ENCODE data around the gene STYK1.

The STYK1 gene

DNA sequence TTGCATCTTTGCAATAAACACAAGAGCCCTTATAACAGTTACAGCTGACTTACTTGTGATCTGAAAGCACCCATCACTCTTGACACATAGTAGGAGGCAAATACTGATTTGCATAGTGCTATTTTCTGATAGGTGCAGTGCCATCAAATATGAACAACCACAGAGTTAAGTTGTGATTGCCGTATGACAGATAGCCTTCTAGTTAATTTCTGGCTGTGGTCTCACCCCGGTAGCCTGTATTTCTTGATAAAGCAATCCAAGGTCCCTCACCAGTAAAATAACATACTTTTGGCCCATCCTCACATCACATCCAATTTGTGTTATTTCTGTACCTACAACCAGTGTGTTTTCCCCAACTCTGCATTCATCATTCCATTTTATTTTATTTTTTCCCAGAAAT lies 23.3 kb upstream of the STYK1 start:
- H3K27ac ChIP-seq (ENCODE audit: low read depth, low read length) = no peak overlapping the region
- no peaks in the 10 kb centered on the region for H3K9me3 ChIP-seq (ENCODE audit: control insufficient read depth in 5 of 5, low read length in 5 of 5)
- H3K9ac ChIP-seq (ENCODE audit: low read length in 5 of 5) = no peak overlapping the region
- H3K27me3 ChIP-seq (ENCODE audit: control insufficient read depth in 5 of 5, insufficient read depth in 4 of 5, low read length in 5 of 5) = no peaks in the 10 kb centered on the region
- H3K36me3 ChIP-seq (ENCODE audit: control insufficient read depth in 5 of 5, insufficient read depth in 5 of 5, low read length in 5 of 5) = peaks cover 37 to 57% (median 42%) of the 10 kb centered on the region in 5 donors
- no peaks in the 10 kb centered on the region for H3K4me1 ChIP-seq (ENCODE audit: control insufficient read depth in 5 of 5, insufficient read depth in 5 of 5, low read length in 5 of 5)
- no peak overlapping the region for H3K4me3 ChIP-seq (ENCODE audit: low read depth in 1 of 5, low read length in 5 of 5)

DNA sequence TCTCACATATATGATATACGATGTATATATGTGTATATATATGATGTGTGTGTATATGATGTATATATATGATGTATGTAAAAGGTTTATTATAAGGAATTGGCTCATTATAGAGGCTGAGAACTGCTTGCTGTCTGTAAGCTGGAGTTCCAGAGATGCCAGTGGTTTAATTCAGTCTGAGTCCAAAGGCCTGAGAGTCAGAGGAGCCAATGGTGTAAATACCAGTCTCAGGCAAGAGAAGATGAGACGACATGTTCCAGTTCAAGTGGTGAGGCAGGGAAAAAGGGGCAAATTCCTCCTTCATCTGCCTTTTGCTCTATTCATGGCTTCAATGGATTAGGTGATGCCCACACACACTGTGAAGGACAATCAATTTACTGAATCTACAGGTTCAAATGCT lies 17.1 kb upstream of the STYK1 start:
- Histone ChIP-seq H3K9me3 (ENCODE audit: control insufficient read depth in 5 of 5, low read length in 5 of 5) (no peaks in the 10 kb centered on the region), H3K4me3 (ENCODE audit: low read depth in 1 of 5, low read length in 5 of 5) (no peak overlapping the region), H3K27ac (ENCODE audit: low read depth, low read length) (no peak overlapping the region)

GRCh38 chr12:10689146-10689545 lies 15.3 kb upstream of the STYK1 start:
- Histone ChIP-seq H3K9ac (ENCODE audit: low read length in 5 of 5) (no peak overlapping the region), H3K9me3 (ENCODE audit: control insufficient read depth in 5 of 5, low read length in 5 of 5) (no peaks in the 10 kb centered on the region), H3K4me3 (ENCODE audit: low read depth in 1 of 5, low read length in 5 of 5) (no peak overlapping the region), H3K27me3 (ENCODE audit: control insufficient read depth in 5 of 5, insufficient read depth in 4 of 5, low read length in 5 of 5) (peaks cover 0 to 6% (median 0%) of the 10 kb centered on the region in 5 donors), H3K36me3 (ENCODE audit: control insufficient read depth in 5 of 5, insufficient read depth in 5 of 5, low read length in 5 of 5) (peaks cover 0 to 3% (median 0%) of the 10 kb centered on the region in 5 donors), H3K27ac (ENCODE audit: low read depth, low read length) (no peak overlapping the region), H3K4me1 (ENCODE audit: control insufficient read depth in 5 of 5, insufficient read depth in 5 of 5, low read length in 5 of 5) (no peaks in the 10 kb centered on the region)

More for the DNA sequence above, 17.1 kb upstream of the STYK1 start:
- H3K27me3 ChIP-seq (ENCODE audit: control insufficient read depth in 5 of 5, insufficient read depth in 4 of 5, low read length in 5 of 5) = no peaks in the 10 kb centered on the region
- peaks cover 0 to 3% (median 2%) of the 10 kb centered on the region in 5 donors for H3K36me3 ChIP-seq (ENCODE audit: control insufficient read depth in 5 of 5, insufficient read depth in 5 of 5, low read length in 5 of 5)
- H3K9ac ChIP-seq (ENCODE audit: low read length in 5 of 5) = no peak overlapping the region
- H3K4me1 ChIP-seq (ENCODE audit: control insufficient read depth in 5 of 5, insufficient read depth in 5 of 5, low read length in 5 of 5) = no peaks in the 10 kb centered on the region

DNA sequence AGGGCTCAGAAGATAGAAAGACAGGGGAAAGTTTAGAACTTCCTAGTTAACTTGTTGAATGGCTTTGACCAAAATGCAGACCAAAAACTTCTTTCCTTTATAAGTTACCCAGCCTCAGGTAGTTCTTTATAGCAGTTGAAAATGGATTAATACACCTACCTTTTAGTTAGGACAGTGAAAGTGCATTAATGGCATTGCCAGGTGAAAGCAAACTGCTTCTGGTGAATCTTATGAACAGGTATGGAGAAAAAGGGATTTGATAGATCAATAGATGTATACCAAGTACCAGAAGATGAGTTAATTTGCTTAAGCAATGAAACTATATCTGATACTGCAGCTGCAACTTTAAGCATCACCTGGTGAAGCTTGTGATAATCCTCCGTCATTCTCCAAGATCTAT lies 14.2 kb upstream of the STYK1 start:
- Histone ChIP-seq H3K27ac (ENCODE audit: low read depth, low read length) (no peak overlapping the region), H3K4me3 (ENCODE audit: low read depth in 1 of 5, low read length in 5 of 5) (no peak overlapping the region), H3K4me1 (ENCODE audit: control insufficient read depth in 5 of 5, insufficient read depth in 5 of 5, low read length in 5 of 5) (no peaks in the 10 kb centered on the region)

DNA sequence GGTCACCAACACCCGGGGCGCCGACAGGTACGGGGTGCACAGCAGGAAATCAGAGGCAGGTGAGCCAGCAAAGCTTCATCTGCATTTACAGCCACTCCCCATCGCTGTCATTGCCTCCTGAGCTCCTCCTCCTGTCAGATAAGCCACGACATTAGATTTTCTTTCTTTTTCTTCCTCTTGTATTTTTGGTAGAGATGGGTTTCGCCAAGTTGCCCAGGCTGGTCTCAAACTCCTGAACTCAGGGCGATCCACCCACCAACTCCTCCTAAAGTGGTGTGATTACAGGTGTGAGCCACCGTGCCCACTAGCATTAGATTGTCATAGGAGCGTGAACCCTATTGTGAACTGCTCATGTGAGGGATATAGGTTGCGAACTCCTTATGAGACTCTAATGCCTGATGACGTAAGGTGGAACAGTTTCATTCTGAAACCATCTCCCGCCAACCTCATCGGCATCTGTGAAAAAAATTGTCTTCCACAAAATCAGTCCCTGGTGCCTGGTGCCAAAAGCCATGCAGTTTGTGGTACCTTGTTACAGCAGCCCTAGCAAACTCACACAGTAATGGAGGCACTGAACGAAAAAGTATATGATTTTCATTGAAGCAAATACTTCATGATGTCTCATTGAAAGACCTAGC lies 1.5 kb downstream of the STYK1 start:
- Histone ChIP-seq H3K9me3 (ENCODE audit: control insufficient read depth in 5 of 5, low read length in 5 of 5) (no peaks in the 10 kb centered on the region), H3K9ac (ENCODE audit: low read length in 5 of 5) (no peak overlapping the region)

More for the DNA sequence above, 14.2 kb upstream of the STYK1 start:
- no peaks in the 10 kb centered on the region for H3K36me3 ChIP-seq (ENCODE audit: control insufficient read depth in 5 of 5, insufficient read depth in 5 of 5, low read length in 5 of 5)
- H3K9ac ChIP-seq (ENCODE audit: low read length in 5 of 5) = no peak overlapping the region
- no peaks in the 10 kb centered on the region for H3K9me3 ChIP-seq (ENCODE audit: control insufficient read depth in 5 of 5, low read length in 5 of 5)
- peaks cover 0 to 6% (median 0%) of the 10 kb centered on the region in 5 donors for H3K27me3 ChIP-seq (ENCODE audit: control insufficient read depth in 5 of 5, insufficient read depth in 4 of 5, low read length in 5 of 5)

DNA sequence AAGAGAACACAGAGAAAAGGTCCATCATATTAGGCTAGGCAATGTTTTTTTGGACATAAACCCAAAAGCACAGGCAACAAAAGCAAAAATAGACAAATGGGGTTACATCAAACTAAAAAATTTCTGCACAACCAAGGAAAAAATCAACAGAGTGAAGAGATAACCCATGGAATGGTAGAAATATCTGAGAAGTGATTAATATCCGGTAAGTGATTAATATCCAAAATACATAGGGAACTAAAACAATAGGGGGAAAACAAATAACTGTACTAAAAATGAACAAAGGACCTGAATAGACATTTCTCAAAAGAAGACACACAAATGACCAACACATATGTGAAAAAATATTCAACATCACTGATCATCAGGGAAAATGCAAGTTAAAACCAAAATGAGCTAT lies 4.3 kb downstream of the STYK1 start:
- peaks cover 0 to 11% (median 10%) of the 10 kb centered on the region in 5 donors for H3K4me1 ChIP-seq (ENCODE audit: control insufficient read depth in 5 of 5, insufficient read depth in 5 of 5, low read length in 5 of 5)
- H3K36me3 ChIP-seq (ENCODE audit: control insufficient read depth in 5 of 5, insufficient read depth in 5 of 5, low read length in 5 of 5) = no peaks in the 10 kb centered on the region
- H3K9ac ChIP-seq (ENCODE audit: low read length in 5 of 5) = no peak overlapping the region
- no peak overlapping the region for H3K4me3 ChIP-seq (ENCODE audit: low read depth in 1 of 5, low read length in 5 of 5)
- H3K9me3 ChIP-seq (ENCODE audit: control insufficient read depth in 5 of 5, low read length in 5 of 5) = no peaks in the 10 kb centered on the region
- peaks cover 0 to 15% (median 8%) of the 10 kb centered on the region in 5 donors for H3K27me3 ChIP-seq (ENCODE audit: control insufficient read depth in 5 of 5, insufficient read depth in 4 of 5, low read length in 5 of 5)
- H3K27ac ChIP-seq (ENCODE audit: low read depth, low read length) = no peak overlapping the region

More for the DNA sequence above, 1.5 kb downstream of the STYK1 start:
- H3K36me3 ChIP-seq (ENCODE audit: control insufficient read depth in 5 of 5, insufficient read depth in 5 of 5, low read length in 5 of 5) = no peaks in the 10 kb centered on the region
- peaks cover 0 to 20% (median 8%) of the 10 kb centered on the region in 5 donors for H3K27me3 ChIP-seq (ENCODE audit: control insufficient read depth in 5 of 5, insufficient read depth in 4 of 5, low read length in 5 of 5)
- H3K4me1 ChIP-seq (ENCODE audit: control insufficient read depth in 5 of 5, insufficient read depth in 5 of 5, low read length in 5 of 5) = peaks cover 0 to 11% (median 10%) of the 10 kb centered on the region in 5 donors
- H3K4me3 ChIP-seq (ENCODE audit: low read depth in 1 of 5, low read length in 5 of 5) = no peak overlapping the region
- H3K27ac ChIP-seq (ENCODE audit: low read depth, low read length) = no peak overlapping the region

DNA sequence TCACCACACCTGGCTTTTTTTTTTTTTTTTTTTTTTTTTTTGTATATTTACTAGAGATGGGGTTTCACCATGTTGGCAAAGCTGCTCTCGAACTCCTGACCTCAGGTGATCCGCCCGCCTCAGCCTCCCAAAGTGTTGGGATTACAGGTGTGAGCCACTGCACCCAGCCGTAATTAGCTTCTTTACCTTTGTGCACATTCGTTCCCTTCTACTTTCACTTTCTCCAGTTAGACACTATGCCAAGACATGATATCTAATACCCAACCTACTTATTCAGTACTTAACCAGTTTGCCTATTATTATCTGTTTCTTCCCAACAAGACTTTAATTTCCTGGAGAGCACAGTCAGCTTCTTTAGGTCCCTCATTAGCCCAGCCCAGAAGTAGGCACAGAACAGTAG lies 5.3 kb downstream of the STYK1 start:
- Histone ChIP-seq H3K27ac (ENCODE audit: low read depth, low read length) (no peak overlapping the region), H3K4me3 (ENCODE audit: low read depth in 1 of 5, low read length in 5 of 5) (no peak overlapping the region), H3K27me3 (ENCODE audit: control insufficient read depth in 5 of 5, insufficient read depth in 4 of 5, low read length in 5 of 5) (peaks cover 0 to 12% (median 6%) of the 10 kb centered on the region in 5 donors), H3K9me3 (ENCODE audit: control insufficient read depth in 5 of 5, low read length in 5 of 5) (no peaks in the 10 kb centered on the region), H3K4me1 (ENCODE audit: control insufficient read depth in 5 of 5, insufficient read depth in 5 of 5, low read length in 5 of 5) (peaks cover 0 to 2% (median 0%) of the 10 kb centered on the region in 5 donors), H3K9ac (ENCODE audit: low read length in 5 of 5) (no peak overlapping the region), H3K36me3 (ENCODE audit: control insufficient read depth in 5 of 5, insufficient read depth in 5 of 5, low read length in 5 of 5) (no peaks in the 10 kb centered on the region)

- Histone ChIP-seq H3K9ac (ENCODE audit: low read length in 5 of 5) (no peak overlapping the region), H3K4me3 (ENCODE audit: low read depth in 1 of 5, low read length in 5 of 5) (no peak overlapping the region), H3K4me1 (ENCODE audit: control insufficient read depth in 5 of 5, insufficient read depth in 5 of 5, low read length in 5 of 5) (no peaks in the 10 kb centered on the region), H3K27ac (ENCODE audit: low read depth, low read length) (no peak overlapping the region), H3K9me3 (ENCODE audit: control insufficient read depth in 5 of 5, low read length in 5 of 5) (no peaks in the 10 kb centered on the region), H3K36me3 (ENCODE audit: control insufficient read depth in 5 of 5, insufficient read depth in 5 of 5, low read length in 5 of 5) (no peaks in the 10 kb centered on the region), H3K27me3 (ENCODE audit: control insufficient read depth in 5 of 5, insufficient read depth in 4 of 5, low read length in 5 of 5) (peaks cover 0 to 3% (median under 1%) of the 10 kb centered on the region in 5 donors)
Observed at GRCh38 chr12:10667581-10667980, 6.3 kb downstream of the STYK1 start.

- no peaks in the 10 kb centered on the region for H3K4me1 ChIP-seq (ENCODE audit: control insufficient read depth in 5 of 5, insufficient read depth in 5 of 5, low read length in 5 of 5)
- H3K27me3 ChIP-seq (ENCODE audit: control insufficient read depth in 5 of 5, insufficient read depth in 4 of 5, low read length in 5 of 5) = peaks cover 0 to 2% (median 0%) of the 10 kb centered on the region in 5 donors
- H3K36me3 ChIP-seq (ENCODE audit: control insufficient read depth in 5 of 5, insufficient read depth in 5 of 5, low read length in 5 of 5) = no peaks in the 10 kb centered on the region
- no peaks in the 10 kb centered on the region for H3K9me3 ChIP-seq (ENCODE audit: control insufficient read depth in 5 of 5, low read length in 5 of 5)
- no peak overlapping the region for H3K4me3 ChIP-seq (ENCODE audit: low read depth in 1 of 5, low read length in 5 of 5)
- H3K27ac ChIP-seq (ENCODE audit: low read depth, low read length) = no peak overlapping the region
- H3K9ac ChIP-seq (ENCODE audit: low read length in 5 of 5) = no peak overlapping the region
Observed at GRCh38 chr12:10664499-10664898, 9.4 kb downstream of the STYK1 start.

DNA sequence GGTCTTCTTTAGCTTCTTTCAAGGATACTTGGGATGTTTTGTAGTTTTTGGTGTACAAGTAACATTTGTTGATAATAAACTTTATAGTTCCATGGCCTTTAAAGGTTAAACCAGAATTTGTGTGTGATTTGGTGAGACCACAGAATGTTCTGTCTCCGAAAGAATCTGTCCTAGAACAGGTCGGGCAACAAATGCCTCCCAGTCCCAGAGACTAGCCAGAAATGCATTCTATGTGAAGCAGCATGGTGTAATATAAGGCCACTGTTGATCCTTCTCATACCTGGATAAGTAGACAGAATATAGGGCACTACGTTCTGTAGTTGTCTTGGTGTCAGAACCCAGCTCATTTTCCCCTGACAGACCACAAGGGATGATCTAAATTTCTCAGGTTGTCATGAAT lies 10.0 kb downstream of the STYK1 start:
- Histone ChIP-seq H3K9me3 (ENCODE audit: control insufficient read depth in 5 of 5, low read length in 5 of 5) (no peaks in the 10 kb centered on the region), H3K36me3 (ENCODE audit: control insufficient read depth in 5 of 5, insufficient read depth in 5 of 5, low read length in 5 of 5) (no peaks in the 10 kb centered on the region), H3K4me3 (ENCODE audit: low read depth in 1 of 5, low read length in 5 of 5) (no peak overlapping the region), H3K4me1 (ENCODE audit: control insufficient read depth in 5 of 5, insufficient read depth in 5 of 5, low read length in 5 of 5) (no peaks in the 10 kb centered on the region), H3K27me3 (ENCODE audit: control insufficient read depth in 5 of 5, insufficient read depth in 4 of 5, low read length in 5 of 5) (peaks cover 0 to 2% (median 0%) of the 10 kb centered on the region in 5 donors), H3K27ac (ENCODE audit: low read depth, low read length) (no peak overlapping the region), H3K9ac (ENCODE audit: low read length in 5 of 5) (no peak overlapping the region)
